NCI-H146 treated with DMSO at 0.1 percent for 48 hours (cell line): ENCODE results near the gene TAF1B.

Source experiments
- DNase-seq: peaks from one replicate; lab custom pipeline; 2025; ENCODE audit not compliant: unreplicated experiment; lab: John Stamatoyannopoulos, UW

The TAF1B gene

DNA sequence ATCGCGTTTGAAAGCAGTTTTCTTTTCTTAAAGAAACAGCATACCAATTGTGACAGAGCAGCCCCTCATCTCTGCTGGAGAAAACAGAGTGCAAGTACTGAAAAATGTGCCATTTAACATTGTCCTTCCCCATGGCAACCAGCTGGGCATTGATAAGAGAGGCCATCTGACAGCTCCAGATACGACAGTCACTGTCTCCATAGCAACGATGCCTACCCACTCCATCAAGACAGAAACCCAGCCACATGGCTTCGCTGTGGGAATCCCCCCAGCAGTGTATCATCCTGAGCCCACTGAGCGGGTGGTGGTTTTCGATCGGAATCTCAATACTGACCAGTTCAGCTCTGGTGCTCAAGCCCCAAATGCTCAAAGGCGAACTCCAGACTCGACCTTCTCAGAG lies 117.7 kb downstream of the TAF1B start:
- no peak for DNase-seq

GRCh38 chr2:9964334-9964980 lies 121.2 kb downstream of the TAF1B start:
- no peak for DNase-seq

DNA sequence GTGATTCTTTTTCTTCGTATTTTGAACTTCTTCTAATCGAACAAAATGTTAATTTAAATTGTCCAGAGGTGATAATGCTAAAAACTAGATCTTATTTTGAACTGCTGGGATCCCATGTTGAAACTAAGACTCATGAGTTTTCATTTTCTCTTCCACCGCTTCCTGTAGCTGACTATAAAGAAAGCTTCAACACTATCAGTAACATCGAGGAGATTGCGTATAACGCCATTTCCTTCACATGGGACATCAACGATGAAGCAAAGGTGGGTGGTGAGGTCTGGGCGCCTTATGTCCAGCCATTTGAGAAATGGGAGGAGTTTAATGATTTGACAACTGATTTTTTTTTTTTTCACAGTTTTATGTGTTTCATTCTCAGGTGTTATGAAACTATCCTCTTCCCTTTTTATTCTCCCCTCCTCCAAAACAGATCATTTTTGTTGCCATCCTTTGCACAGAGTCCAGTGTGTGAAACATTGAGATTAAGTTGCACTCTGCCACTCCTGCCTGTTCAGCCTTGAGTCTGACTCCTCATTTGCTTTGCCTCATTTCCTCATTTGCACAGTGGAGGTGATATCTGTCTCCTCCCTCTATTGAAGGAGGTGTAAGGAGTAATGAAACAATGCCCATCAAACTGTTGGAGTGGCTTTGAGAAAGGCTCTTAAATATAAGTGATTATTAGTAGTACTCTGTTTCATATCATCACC lies 122.0 kb downstream of the TAF1B start:
- no peak for DNase-seq

- DNase-seq = no peak
Measured at GRCh38 chr2:9966491-9967022, 123.3 kb downstream of the TAF1B start.

- DNase-seq = no peak
Measured at GRCh38 chr2:9967053-9967775, 123.9 kb downstream of the TAF1B start.

DNA sequence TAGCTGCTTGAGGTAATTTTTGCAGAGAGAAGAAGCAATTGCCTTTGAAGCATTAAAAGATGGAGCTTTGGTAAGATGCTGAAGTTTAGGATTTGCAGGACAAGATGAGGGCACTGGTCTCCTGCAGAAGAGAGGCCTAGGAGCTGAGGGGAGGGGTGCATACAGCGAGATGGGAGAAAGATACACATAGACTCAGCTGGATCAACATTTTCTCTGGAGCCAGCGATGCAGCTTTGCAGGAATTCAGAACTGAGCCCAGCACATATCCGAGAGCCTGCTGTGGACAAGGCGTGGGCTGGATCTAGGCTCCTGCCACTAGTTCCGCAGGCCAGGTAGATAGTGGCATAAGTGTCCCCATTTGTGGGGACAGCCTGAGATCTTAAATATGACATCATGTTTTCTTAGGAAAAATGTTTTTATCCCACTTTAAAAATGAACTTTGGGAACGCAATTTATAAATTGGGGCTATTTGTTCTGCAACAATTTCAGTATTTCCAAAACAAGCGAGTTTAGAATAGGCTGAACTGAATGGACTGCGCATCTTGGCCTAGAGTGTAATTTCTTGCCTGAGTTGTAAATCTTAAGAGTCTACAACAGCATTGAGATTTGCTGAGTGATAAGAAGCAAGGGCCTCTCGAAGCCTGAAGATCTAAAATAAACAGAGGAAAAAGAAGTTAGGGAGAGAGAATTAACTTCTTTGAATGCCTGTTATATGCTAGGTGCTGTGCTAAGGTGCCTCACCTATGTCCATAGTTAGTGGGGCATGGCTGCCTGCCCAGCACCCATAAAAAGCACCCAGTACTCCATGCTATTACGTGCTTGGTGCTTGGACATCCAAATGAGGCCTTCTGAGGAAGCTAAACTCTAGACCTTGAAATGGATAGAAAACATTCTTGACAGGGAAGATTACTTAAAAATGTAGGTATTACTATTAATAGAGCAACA lies 125.6 kb downstream of the TAF1B start:
- DNase-seq = no peak

GRCh38 chr2:9970200-9971044 lies 127.1 kb downstream of the TAF1B start:
- DNase-seq = no peak

DNA sequence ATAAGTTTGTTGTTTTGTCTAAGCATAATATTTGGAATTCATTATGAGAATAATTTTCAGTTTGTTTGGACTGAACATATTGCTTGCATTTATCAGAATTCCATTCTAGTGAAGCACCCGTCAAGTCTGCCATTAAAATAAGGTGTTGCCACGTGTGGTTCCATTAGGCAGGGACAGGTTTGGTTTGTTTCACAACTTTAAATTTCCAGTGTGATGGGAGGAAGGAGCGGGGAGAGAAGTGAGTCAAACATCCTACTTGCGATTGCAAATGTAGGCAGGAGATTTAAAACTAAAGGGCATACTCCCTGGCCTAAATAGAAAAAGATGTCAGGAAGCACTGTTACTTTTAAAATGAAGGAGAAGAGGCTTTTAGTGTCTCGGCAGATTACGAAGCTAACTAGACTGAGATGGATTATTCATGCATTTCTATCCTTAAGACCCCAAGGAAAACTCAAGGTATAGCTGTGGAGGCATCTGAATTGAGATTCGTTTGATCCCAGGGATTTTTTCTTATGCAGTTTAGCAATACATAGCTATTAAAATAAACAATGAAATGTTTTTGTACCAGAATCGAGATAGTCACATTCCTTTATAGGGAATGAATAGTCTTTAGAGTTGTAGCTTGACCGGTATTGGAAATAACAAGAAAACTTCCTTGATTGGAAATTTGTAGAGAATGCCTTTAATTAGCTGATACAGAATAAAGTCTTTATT lies 128.0 kb downstream of the TAF1B start:
- DNase-seq = no peak

DNA sequence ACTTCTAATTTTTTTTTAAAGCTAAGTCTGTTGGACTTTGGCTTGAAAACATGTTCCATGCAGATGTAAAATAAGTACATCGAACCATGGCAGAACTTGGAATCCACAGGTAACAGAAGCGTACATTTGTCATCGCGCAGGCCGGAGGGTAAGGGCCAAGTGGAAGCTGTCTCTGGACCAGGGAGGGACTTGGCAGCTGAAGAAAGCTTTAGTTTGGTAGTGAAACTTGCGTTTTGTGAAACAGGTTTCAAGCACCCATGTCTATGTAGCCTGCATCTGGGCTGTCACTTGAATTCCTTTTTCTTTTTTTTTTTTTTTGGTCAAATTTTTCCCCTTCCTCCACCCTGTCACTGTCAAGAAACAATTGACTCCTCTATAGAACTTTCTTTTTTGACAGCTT lies 128.6 kb downstream of the TAF1B start:
- DNase-seq = no peak

DNA sequence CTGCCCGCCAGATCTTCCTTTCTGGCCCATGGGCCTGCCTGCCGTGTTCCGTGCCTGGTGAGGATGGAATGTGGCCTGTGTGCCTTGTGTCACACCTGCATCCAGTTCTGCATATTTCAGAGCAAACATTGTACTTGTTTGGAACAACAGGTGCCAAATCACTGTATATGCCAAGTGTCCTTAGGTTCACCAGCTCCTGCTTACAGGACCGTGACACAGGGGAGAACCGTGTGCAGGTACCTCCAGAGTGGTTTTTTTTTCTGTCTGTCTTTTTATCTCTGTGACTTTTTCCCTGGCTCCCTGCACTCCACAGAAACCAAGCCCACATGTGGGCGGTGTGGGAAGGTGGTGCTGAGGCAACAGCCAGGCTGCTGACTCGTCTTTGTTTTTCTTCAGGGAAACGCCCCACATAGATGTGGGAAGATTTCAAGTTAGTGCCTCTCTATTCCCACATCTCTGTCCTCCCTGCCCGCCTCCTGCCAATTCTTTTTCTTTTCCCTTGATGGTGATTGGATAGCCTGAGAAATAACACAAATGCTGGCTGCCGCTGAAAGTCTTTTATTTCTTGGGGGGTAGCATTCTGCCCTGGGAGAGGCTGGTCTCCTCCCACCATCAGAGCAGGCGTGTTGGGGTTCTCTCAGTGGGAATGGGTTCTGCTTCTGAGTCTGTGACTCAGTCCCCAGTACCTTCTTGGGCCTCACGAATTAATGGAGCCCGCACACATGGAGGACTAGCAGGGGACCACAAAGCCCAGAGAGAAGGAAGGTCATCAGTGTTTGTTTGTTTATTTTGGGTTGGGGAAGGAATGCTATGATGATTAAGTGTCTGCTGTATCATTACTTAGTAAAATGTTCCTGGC lies 129.6 kb downstream of the TAF1B start:
- DNase-seq = no peak

GRCh38 chr2:9973690-9974089 lies 130.4 kb downstream of the TAF1B start:
- DNase-seq = no peak

- DNase-seq = no peak
Measured at GRCh38 chr2:9974343-9974742, 131.1 kb downstream of the TAF1B start.

GRCh38 chr2:9975328-9975727 lies 132.1 kb downstream of the TAF1B start:
- DNase-seq = no peak

DNA sequence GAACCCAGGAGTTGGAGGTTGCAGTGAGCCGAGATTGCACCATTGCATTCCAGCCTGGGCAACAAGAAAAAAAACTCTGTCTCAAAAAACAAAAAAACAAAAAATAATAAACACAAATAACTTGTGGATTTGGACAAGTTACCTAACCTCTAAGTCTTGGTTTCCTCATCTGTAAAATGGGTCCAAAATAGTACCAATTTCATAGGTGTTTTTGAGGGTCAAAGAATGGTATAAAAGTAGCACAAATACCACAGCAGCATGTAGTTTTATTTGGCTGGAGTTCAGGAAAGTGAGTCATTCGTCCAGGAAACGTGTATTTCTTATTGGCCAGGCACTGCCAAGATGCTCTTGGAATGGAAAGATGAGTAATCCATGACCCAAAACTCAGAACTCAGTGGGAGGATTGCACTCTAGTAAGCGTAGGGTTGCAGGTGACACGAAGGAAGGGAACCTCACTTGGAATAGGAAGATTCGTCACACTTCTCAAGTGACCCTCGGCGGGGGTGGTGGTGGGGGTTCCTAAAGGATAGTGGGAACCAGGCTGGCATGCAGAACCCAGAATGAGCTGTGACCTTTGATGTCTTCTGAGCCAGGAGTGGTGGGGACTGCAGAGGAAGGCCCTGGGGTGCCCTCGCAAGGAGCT lies 132.7 kb downstream of the TAF1B start:
- no peak for DNase-seq

GRCh38 chr2:9979977-9980376 lies 136.7 kb downstream of the TAF1B start:
- no peak for DNase-seq

- DNase-seq = no peak
Measured at GRCh38 chr2:9980520-9980919, 137.2 kb downstream of the TAF1B start.

DNA sequence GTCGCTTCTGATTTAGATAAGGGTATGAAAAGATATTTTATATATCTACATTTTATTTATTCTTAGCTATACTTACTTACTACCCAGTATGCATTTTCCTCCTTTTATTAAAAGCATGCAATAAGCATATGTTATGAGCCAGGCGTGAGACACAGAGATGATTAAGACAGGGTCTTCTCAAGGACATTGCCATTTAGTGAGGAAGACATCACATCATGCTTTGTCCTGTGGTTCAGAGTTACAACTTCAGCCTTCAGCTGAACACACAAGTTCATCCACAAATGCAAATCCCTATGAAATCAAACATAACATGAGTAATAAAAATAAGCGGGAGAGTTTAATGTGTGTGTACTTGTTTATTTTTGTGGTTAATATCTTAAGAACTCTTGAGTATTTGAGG lies 138.4 kb downstream of the TAF1B start:
- DNase-seq = no peak

- no peak for DNase-seq
Measured at GRCh38 chr2:9982248-9982647, 139.0 kb downstream of the TAF1B start.
